OCI-LY7 (cell line): ENCODE measurements around the gene CCDC194.

Experiments
- CTCF ChIP-seq: fragments of 200-600 bp; sonication (generic); conservative IDR thresholded peaks from 2 replicates; pipeline ENCODE4 v1.5.1; 2014; ENCODE audit warnings: mild to moderate bottlenecking, antibody characterized with exemption, low read length, moderate library complexity, mixed read lengths
- EZH2phosphoT487 ChIP-seq: fragments of 200-600 bp; sonication (generic); IDR thresholded peaks from 2 replicates; pipeline ENCODE4 v1.6.1; 2018; ENCODE audit warnings: low read depth, borderline replicate concordance, mild to moderate bottlenecking, mixed run types, antibody characterized with exemption, low read length, moderate library complexity, mixed read lengths

GRCh38 chr19:17352608-17353280 is 41.3 kb downstream of the CCDC194 start:
- TF ChIP-seq CTCF (no peak), EZH2phosphoT487 (no peak)
